GM23338 (cell line): Measurements from ENCODE around the gene MEIOSIN.

Experiments
- CREB1 ChIP-seq: fragments of 250-450 bp; sonication (Bioruptor Pico); IDR thresholded peaks from 2 replicates; pipeline ENCODE4 v1.5.0; 2020; ENCODE audit warnings: low read depth, mild to moderate bottlenecking, moderate library complexity
- EZH2 ChIP-seq: fragments of 200-600 bp; sonication (generic); IDR thresholded peaks from one replicate; pipeline ENCODE4 v1.8.0; 2017; ENCODE audit warnings: antibody characterized with exemption, mild to moderate bottlenecking, low read depth; ENCODE audit not compliant: unreplicated experiment
- EZH2phosphoT487 ChIP-seq: fragments of 200-600 bp; sonication (generic); IDR thresholded peaks from one replicate; pipeline ENCODE4 v1.8.1; 2018; ENCODE audit warnings: antibody characterized with exemption; ENCODE audit not compliant: unreplicated experiment
- JUNB ChIP-seq: IDR thresholded peaks from one replicate; pipeline ENCODE4 v1.6.1; 2016; ENCODE audit warnings: antibody characterized with exemption; ENCODE audit not compliant: unreplicated experiment
- POLR2AphosphoS5 ChIP-seq: IDR thresholded peaks from 2 replicates; pipeline ENCODE4 v1.6.1; 2016; ENCODE audit warnings: antibody characterized with exemption, low read depth
- ZNF331 ChIP-seq: fragments of 250-450 bp; sonication (Bioruptor Pico); IDR thresholded peaks from 2 replicates; pipeline ENCODE4 v1.5.0; 2020; ENCODE audit warnings: low read depth, mild to moderate bottlenecking, moderate library complexity
- TF ChIP-seq, protein P1 (sequence below), 2 experiments: fragments of 200-600 bp in 1 of 2; sonication (generic) in 1 of 2; conservative IDR thresholded peaks; 2 replicates each; pipeline versions ENCODE4 v1.5.1 to v1.6.1; 2016 to 2017; ENCODE audit warnings: antibody characterized with exemption in 2 of 2, low read depth in 2 of 2, mild to moderate bottlenecking in 2 of 2, moderate library complexity in 1 of 2
- TF ChIP-seq, protein P2 (sequence below): IDR thresholded peaks from one replicate; pipeline ENCODE4 v1.6.1; 2018; ENCODE audit warnings: antibody characterized with exemption; ENCODE audit not compliant: unreplicated experiment
- TF ChIP-seq, protein P3 (sequence below): IDR thresholded peaks from 2 replicates; pipeline ENCODE4 v1.6.1; 2016; ENCODE audit warnings: antibody characterized with exemption

DNA sequence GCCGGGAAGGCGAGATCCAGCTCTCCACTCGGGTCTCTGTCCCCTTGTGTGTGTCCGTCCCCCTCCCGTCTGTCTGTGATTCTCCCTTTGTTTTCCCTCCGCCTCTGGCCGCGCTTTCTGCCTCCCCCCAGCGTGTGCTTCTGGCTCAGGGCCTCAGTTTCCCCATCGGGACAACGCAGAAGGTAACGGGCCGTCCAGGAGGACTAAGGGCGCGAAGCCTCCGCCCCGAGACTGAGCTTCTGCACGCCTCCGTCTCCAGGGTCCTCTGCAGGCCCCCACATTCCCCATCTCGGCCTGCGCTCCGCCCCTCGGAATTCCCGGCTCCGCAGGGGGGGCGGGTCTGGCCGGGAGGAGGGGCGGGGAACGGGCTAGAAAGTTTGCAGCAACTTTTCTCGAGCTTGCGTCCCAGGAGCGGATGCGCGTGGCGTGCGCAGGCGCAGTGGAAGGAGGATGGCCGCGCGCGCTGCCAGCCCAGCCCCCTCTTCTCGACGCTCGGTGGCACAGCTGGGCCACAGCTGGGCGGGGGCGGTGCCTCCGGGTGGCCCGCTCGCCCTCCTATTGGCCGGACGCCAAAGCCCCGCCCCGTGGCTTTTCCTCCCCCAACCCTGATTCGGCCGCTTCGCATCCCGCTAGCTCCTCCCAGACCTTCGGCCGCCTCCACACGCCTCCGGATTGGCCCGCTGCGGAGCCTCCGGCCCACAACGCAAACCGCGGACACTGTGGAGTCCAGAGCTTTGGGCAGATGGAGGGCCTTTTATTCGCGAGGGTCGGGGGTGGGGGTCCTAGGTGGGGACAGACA, 35.9 kb downstream of the MEIOSIN start, which contains the start of gene SIX5:
- TF ChIP-seq, protein P1, sequence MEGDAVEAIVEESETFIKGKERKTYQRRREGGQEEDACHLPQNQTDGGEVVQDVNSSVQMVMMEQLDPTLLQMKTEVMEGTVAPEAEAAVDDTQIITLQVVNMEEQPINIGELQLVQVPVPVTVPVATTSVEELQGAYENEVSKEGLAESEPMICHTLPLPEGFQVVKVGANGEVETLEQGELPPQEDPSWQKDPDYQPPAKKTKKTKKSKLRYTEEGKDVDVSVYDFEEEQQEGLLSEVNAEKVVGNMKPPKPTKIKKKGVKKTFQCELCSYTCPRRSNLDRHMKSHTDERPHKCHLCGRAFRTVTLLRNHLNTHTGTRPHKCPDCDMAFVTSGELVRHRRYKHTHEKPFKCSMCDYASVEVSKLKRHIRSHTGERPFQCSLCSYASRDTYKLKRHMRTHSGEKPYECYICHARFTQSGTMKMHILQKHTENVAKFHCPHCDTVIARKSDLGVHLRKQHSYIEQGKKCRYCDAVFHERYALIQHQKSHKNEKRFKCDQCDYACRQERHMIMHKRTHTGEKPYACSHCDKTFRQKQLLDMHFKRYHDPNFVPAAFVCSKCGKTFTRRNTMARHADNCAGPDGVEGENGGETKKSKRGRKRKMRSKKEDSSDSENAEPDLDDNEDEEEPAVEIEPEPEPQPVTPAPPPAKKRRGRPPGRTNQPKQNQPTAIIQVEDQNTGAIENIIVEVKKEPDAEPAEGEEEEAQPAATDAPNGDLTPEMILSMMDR (conservative IDR thresholded peaks at IDR 0.05; ENCODE audit: low read depth in 2 of 2), result no peak
- TF ChIP-seq EZH2phosphoT487 (no peak), EZH2 (no peak), POLR2AphosphoS5 (peak; percentile 87), JUNB (no peak), CREB1 (CRISPR knock-in tag) (peak; percentile 72), ZNF331 (CRISPR knock-in tag) (no peak)
- TF ChIP-seq, protein P2, sequence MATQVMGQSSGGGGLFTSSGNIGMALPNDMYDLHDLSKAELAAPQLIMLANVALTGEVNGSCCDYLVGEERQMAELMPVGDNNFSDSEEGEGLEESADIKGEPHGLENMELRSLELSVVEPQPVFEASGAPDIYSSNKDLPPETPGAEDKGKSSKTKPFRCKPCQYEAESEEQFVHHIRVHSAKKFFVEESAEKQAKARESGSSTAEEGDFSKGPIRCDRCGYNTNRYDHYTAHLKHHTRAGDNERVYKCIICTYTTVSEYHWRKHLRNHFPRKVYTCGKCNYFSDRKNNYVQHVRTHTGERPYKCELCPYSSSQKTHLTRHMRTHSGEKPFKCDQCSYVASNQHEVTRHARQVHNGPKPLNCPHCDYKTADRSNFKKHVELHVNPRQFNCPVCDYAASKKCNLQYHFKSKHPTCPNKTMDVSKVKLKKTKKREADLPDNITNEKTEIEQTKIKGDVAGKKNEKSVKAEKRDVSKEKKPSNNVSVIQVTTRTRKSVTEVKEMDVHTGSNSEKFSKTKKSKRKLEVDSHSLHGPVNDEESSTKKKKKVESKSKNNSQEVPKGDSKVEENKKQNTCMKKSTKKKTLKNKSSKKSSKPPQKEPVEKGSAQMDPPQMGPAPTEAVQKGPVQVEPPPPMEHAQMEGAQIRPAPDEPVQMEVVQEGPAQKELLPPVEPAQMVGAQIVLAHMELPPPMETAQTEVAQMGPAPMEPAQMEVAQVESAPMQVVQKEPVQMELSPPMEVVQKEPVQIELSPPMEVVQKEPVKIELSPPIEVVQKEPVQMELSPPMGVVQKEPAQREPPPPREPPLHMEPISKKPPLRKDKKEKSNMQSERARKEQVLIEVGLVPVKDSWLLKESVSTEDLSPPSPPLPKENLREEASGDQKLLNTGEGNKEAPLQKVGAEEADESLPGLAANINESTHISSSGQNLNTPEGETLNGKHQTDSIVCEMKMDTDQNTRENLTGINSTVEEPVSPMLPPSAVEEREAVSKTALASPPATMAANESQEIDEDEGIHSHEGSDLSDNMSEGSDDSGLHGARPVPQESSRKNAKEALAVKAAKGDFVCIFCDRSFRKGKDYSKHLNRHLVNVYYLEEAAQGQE, result no peak
- TF ChIP-seq, protein P3, sequence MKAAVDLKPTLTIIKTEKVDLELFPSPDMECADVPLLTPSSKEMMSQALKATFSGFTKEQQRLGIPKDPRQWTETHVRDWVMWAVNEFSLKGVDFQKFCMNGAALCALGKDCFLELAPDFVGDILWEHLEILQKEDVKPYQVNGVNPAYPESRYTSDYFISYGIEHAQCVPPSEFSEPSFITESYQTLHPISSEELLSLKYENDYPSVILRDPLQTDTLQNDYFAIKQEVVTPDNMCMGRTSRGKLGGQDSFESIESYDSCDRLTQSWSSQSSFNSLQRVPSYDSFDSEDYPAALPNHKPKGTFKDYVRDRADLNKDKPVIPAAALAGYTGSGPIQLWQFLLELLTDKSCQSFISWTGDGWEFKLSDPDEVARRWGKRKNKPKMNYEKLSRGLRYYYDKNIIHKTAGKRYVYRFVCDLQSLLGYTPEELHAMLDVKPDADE, result no peak
